OCI-M2 (cell line): Measurements from ENCODE around the gene PRICKLE4.
"Not testable (repeated sequence)": the region's sequence is repeated elsewhere in the genome, so short reads cannot be mapped to it uniquely, and the experiment has no call there.

Experiments used
- DNase-seq: peaks from one replicate; lab custom pipeline; 2025; ENCODE audit not compliant: unreplicated experiment; lab: John Stamatoyannopoulos, UW

The PRICKLE4 gene

DNA sequence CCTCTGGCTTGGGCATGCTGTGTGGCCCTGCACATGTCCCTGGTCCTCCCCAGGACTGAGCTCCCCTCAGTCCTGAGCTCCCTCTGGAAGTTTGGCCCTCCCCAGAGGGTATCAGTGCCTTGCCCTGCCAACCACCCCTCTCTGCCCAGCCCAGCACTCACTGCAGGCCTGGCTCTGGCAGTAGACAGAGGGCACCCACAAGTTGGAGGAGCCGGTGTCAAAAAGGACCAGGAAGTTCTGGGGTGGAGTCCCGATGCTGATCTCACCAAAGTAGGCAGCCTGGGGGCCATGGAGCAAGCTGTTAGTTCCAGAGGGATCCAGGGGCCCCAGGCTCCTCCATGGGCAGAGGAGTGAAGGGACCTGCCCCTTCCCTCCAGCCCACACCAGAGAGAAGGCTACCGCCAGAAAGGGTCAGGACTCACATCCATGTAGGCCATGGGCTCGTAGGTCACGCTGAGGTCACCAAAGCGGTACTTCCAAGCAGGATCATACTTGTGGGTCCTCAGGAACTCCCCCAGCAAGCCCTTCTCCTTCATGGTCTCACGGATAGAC, 36.3 kb upstream of the PRICKLE4 start:
- DNase-seq, result no peak

DNA sequence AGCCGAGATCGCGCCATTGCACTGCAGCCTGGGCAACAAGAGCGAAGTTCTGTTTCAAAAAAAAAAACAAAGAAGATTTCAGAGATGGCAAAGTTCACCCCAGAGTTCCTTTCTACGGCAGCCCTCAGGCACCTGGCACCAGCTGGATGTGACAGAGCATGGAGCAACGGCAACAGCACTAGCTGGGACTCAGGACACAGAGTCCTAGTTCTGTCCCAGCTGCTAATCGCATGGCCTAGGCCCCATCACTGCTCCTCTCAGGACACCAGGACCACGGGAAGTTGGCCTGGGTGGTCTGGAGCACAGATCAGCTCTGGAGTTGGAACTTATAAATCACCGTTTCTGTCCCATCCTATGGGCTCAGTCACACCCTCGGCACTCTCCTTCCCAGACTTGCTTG, 34.5 kb upstream of the PRICKLE4 start:
- DNase-seq, result no peak

DNA sequence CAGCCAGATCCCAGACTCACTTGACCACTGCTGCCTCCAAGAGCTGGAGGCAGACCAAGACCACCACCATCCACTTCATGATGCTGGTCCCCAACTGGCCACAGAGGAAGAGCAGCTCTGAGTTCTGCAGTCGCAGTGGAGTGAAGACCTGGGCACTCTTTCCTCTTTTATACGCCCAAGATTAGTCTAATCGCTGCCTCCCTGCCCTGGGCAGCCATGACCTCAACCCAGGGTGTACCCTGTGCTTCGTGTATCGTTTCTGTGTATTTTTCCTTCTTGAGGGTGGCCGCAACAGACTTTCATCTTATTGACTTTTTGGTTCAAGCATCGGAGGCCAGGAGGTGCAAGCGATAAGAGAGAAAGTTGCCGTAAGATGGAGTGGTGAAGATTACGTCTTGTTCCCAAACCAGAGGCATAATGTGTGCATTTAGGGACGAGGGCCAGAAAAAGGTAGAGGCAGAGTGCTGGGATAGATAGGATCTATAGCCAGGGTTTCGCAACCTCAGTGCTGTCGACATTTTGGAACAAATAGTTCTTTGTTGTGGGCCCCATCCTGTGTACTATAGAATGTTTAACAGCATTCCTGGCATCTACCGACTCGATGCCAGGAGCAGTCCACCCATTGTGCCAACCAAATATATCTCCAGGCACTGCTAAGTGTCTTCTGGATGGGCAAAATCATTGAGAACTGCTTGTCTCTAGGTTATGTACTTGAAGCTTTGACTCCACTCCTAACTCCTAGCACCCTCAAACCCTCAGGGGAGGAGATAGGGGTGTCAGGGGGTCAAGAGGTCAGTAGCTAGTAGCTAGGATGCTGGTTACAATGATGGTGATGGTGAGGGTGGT, 33.1 kb upstream of the PRICKLE4 start, which contains the start of gene PGC:
PGC (minus strand) TSS at position 142 of the 846 bp plus-strand sequence; CDS start at position 79, 63 bp downstream.
- no peak for DNase-seq

DNA sequence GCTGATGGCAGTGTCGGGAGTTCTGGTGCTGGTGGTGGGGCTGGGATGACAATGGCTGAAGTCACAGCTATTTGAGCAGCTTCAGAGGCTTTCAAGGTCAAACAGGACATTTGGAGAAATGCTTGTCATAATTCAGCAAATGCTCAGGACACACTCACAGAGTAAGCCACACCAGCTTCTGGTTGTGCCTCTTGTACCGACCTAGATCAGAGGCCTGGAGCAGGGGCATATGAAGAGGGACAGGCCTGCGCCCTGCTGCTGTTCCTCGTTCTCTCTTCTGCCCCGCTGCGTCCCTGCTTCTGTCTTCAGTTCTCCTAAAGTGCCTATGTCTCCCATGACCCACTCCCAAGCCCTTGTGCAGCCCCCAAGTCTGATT, 32.5 kb upstream of the PRICKLE4 start:
- DNase-seq, result no peak

DNA sequence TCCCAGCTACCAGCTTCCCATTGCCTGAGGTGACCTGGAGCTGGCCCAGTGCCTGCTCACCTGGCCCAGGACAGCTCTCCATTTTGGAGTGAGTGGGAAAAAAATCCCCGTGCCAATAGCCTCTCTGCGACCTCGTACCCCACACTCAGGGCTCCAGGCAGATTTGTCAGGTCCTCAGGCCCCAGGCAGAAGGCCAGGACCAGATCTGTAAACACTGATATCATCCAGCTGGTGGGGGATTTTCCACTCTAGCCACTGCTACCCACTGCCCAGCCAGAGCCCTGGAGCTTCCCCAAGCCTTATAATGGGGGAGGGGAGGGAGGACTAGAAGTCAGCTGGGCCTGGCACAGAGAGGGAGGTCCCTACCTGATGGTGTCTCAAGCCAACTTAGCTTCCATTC, 32.0 kb upstream of the PRICKLE4 start:
- no peak for DNase-seq

DNA sequence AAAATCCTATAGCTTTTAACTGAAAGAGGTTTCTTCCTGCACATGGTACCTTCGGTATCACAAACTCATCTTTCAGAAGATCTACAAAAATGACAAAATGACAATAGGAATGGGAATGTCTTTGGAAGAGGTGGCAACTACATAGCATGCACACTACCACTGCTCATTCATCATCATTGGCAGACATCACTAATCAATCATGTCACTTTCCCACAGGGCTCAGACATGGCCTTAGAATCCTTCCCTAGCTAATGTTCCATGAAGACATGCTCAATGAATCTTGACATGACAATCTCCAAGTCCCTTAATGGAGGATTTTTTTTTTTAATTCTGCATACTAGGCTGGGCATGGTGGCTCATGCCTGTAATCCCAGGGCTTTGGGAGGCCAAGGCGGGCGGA, 30.2 kb upstream of the PRICKLE4 start:
- no peak for DNase-seq

DNA sequence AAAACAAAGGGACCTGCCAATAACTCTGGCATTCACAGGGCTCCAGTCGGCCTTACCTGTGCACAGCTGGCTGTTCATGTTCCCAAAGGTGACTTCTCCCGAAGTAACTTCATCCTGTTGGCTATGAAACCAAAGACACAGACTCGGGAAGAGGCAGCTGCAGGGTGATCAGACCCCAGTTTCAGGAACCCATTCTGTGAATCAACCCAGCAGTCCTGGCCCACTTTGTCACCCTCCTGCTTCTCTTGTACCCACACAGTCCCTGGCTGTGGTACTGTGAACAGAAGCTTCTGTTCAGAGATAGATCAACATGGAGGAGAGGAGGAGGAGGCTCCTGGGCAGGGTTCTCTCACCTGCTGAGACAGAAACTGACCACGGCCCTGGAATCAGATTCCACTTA, 24.7 kb upstream of the PRICKLE4 start:
- DNase-seq, result no peak

DNA sequence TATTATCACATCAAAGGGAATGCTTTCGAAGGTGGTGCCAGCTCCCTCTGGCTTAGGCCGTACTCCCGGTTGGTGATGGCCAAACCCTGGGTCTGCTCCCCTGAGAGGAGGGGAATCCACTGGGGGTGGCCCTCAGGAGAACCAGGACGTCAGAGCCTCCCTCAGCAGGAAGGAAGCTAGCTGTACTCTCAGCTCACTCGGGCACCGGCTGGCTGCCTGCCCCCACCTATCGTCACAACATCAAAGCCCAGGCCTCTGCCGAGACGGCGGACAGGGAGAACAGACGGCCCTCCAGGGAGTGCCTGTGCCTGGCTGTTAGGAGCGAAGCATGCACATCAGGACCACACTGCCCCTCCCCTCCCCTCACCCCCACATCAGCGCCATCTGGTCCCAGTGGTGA, 24.2 kb upstream of the PRICKLE4 start:
- DNase-seq, result no peak

DNA sequence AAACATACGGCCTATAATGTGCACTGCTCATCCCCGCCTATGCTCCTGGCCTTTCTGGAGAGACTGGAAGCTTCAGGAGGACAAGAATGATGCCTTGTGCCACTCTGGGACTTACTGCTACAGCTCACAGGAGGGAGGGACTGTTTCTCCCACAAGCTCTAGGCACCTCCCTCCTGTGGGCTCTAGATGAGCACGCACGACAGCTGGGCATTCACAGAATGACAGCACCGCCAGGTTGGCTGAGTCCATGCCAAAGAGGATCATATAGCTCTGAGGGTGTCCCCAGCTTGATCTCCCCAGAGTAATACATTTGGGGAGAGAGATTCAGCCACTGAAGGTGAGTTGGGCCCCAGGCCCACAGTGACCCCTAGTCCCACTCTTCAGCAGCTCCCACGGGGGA, 23.3 kb upstream of the PRICKLE4 start:
- no peak for DNase-seq

DNA sequence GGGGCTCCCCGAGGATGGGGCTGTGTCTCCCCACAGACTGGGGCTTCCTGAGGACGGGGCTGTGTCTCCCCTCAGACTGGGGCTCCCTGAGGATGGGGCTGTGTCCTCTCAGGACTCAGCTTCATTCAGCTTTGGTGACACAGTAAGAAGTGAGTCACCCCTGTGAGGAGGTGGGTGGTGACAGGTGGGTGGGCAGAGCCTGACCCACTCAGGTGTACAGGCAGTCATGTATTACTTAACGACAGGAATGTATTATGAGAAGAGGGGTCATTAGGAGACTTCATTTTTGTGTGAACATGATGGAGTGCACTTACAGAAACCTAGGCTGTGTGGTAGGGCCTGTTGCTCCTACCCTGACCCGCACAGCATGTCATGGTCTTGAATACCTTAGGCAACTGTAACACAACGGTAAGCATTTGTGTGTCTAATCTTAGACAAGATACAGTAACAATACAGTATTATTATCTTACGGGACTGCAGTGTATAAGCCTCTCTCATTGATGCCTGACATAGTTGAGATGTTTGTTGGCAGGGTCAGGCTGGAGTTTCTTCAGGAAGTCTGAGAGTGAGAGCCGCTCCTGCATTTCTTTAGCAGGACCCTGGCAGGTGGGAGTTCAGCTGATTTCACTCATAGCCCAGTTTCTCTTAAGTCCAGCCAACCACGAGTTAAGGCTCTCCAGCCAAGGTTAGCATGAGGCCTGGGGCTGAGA, 22.5 kb upstream of the PRICKLE4 start:
- DNase-seq, result no peak

DNA sequence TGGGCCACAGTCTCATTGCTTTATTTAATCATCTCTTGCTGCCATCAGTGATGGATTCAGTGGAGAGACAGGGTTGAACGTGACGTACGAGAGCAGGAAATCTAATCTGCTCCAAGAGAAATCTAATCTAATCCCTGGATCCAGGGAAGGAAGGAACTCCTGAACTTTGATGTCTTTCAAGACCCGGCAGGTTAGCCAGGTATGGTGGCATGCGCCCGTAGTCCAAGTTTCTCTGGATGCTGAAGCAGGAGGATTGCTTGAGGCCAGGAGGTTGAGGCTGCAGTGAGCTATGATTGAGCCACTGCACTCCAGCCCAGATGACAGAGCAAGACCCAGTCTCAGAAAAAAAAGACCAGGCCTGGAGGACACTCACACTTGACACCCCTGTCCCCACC, 21.9 kb upstream of the PRICKLE4 start:
- no peak for DNase-seq

DNA sequence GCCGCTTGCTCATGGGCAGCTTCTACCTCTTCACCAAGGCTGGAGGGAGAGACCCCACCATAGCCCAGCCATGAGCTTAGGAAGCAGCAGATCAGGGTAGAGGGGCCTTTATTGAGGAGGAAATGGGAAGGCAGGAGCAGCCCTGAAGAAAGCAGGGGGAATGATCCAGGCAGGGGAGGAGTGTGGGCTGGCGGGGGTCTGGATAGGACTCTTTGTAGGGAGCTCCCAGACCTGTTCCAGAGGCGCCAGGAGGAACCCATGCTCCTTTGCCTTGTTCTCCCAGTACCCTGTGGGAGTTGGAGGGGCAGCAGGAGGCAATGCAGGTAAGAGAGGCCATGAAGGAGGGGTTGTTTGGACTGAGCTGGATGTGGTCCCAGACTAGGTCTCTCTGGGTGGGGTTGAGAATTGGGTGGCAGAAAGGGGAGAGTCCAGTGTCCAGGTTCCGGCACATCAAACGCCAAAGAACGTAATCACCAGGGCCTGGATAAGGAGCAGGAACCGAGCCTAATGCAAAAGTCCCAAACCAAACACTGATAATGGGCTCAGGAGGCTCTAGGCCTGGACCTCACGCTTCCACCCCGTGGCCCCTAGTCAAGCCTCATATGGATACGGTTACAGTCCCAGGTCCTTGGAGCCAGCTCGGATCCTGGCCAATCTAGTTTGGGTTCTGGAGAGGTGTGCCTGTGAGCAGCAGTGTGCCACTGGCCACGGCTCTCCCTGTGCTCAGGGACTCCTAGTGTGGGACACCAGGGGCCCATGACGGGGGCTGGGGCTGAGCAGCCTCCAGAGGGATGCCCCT, 21.3 kb upstream of the PRICKLE4 start:
- DNase-seq, result no peak

DNA sequence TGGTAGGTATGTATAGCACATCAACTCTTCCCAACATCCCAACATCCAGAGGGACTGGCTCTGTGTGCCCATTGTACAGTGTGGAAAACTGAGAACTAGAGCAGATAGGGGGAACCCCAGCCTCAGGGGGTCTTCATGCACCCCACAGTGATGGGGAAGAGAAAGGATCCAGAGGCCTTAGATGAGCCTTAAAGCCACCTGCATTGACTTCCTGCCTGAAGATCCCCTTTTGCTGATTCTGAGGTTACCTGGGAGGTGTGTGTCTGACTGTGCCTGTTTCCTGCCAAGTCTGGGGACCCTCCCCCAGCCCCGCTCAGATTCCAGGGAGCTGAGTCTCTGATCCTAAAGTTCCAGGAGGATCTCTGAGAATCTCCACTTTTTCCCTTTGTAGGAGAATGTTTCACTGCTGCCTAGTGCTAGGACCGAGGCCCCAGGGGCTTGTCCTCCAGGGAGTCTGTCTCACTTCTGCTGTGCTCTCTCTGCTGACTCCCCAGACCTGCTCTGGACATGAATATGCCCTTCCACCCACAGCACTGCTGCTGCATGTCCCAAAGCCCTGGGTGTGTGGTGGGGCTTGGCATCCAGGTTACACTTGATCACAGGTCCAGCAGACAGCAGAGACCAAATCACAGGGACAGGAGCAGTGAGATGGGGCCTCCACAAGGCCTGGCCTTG, 20.5 kb upstream of the PRICKLE4 start:
- no peak for DNase-seq

DNA sequence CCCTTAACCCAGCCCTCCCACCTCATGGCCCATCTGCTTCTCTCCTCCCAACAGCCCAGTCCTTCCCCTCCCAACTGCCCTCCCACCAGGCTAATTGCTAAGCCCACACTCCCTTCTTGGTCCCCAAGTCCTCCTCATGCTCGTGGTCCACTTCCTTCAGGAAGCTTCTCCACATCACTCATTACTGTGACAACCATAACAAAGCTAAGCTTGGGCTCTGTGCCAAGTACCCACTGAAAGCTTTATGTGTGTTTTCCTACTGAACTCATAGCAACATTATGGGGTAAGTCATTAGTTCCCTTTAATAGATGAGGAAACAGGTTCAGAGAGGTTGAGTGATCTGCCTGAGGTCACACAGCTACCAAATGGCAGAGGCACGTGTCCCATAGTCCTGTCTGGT, 17.1 kb upstream of the PRICKLE4 start:
- DNase-seq, result no peak

DNA sequence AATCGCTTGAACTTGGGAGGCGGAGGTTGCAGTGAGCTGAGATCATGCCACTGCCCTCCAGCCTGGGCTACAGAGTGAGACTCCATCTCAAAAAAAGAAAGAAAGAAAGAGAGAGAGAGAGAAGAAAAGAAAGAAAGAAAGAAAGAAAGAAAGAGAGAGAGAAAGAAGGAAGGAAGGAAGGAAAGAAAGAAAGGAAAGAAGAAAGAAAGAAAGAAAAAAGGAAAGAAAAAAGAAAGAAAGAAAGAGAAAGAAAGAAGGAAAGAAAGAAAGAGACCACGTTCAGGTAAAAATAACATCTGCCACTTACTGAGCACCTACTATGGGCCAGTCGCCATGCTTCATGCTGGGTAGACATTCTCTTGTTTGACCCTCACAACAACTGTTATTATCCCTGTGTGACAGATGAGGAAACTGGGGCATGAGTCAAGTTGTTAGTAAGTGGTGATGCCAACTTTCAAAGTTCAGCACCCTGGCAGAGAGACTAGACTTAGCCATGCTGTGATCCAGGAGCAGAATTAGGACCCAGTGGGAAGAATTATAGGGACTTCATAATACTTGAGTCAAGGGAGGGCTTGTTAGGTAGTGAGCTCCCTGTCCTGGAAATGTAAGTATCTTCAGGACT, 14.4 kb upstream of the PRICKLE4 start:
- not testable (repeated sequence) for DNase-seq

DNA sequence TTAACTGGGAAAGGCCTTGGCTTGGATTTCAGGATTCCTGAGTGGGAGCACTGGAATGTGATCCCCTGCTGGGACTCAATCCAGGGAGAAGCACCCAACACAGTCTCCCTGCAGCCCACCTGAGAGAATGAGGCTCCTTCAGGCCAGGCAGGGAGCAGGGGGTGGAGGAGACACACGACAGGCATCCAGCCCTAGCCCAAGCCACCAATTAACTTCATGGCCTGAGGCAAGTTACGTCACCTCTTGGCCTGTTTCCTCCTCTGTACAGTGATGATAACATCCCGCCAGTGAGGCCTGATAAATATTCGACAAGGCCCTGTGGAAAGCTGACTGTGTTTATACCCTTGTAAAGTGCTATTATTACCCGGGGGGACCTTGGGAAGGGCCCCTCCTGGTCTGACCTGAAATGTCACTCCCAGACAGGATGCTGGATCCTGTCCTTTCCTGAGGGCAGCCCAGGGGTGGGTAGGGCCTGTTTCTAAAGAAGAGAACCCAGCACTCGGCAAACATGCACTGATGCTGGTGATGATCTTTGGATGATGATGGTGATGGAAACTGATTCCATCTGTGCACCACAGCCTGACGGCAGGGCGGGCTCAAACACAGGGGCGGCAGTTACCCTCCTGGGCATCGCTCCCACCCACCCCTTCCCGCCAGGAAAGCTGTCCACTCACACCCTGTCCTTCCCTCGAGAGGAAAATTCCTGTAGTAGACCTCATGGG, 13.3 kb upstream of the PRICKLE4 start:
- DNase-seq, result no peak

DNA sequence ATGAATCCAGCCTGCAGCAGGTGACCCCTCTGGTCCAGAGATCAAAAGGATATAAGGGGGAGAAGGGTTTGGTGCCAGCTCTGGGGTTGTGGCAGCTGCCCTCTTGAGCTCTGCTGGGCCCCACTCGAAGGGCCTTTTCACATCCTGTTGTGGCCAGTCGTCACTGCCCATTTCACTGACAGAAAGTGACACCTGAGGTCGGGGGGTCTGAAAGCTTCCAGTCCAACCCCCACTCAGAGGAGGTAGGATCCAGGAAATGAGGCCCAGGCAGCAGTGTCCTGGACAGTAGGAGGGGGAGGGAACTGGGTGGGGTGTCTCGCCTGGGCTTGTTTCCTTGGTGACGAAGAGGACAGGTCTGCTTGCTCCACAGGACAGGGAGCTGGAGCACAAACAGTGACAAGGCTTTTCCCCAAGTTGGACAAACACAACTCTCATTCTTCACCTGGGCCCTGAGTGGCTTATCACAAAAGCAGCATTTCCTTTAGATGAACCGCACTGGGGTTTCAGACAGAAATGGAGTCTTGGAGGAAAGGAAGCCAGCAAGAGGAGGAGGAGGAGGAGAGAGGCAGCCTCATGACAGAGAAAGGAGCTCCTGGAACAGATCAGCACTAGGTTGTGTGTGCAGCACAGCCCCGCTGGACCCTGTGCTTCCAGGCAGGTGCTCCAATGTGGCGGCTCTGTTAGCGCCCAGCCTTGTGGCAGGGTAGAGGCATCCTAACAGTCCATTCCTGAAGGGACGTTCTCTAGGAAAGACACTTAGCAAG, 11.9 kb upstream of the PRICKLE4 start:
- no peak for DNase-seq

DNA sequence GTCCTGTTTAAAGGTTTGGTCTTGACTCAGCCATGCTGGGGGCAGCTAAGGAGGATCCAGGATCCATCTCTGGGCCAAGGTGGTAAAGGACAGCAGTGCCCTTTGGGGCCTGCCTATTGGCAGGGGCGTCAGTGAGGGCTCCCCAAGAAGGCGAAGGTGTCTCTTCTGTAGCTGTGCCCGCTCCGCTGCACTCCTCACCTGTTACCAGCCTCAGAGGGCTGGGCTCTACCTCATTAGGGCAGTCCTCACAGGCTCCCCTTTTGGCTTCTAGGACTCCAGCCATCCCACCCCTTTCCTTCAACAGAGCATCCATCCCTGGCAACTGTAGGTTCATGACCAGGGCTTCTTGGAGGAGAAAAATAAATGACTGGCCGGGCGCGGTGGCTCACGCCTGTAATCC, 11.2 kb upstream of the PRICKLE4 start:
- no peak for DNase-seq
